DOHH2 (cell line): ENCODE measurements around the gene CENPVL1.

Experiments used
- CTCF ChIP-seq: fragments of 200-600 bp; sonication (generic); IDR thresholded peaks from one replicate; pipeline ENCODE4 v1.5.1; 2014; ENCODE audit warnings: antibody characterized with exemption, mild to moderate bottlenecking, low read depth, low read length; ENCODE audit not compliant: poor library complexity, severe bottlenecking
- EZH2phosphoT487 ChIP-seq: fragments of 200-600 bp; sonication (generic); IDR thresholded peaks from 2 replicates; pipeline ENCODE4 v1.6.1; 2017; ENCODE audit warnings: borderline replicate concordance, mild to moderate bottlenecking, antibody characterized with exemption, low read length, moderate library complexity, mixed read lengths

GRCh38 chrX:51747671-51748070 is 37.4 kb downstream of the CENPVL1 start:
- no peak for TF ChIP-seq CTCF
- TF ChIP-seq EZH2phosphoT487 = no peak
